Neural cell (in vitro differentiated cells): ENCODE measurements around the gene HM13. TPM values are rescaled to one million over a fixed set of nuclear protein-coding genes. Genes with fewer than 3 reads are reported as not detected.

Experiments used
- H2AFZ ChIP-seq: fragments of 200-600, 300-800 bp; sonication (generic), shearing (Covaris generic); 2 replicates; pipeline ENCODE4 v1.6.0; 2014; ENCODE audit warnings: low read depth, mild to moderate bottlenecking, antibody characterized with exemption, low read length, moderate library complexity
- H3F3A ChIP-seq: fragments of 200-600 bp; shearing (Covaris generic); 2 replicates; pipeline ENCODE4 v1.6.1; 2016; ENCODE audit warnings: mild to moderate bottlenecking, moderate library complexity, mixed read lengths, antibody characterized with exemption, low read length; ENCODE audit not compliant: insufficient read depth, poor library complexity, severe bottlenecking
- H3K27ac ChIP-seq: fragments of 200-600, 300-800 bp; sonication (generic), shearing (Covaris generic); 2 replicates; pipeline ENCODE4 v1.5.1; 2014; ENCODE audit warnings: mild to moderate bottlenecking, low read length, moderate library complexity
- H3K27me3 ChIP-seq: fragments of 300-800, 200-600 bp; sonication (generic), shearing (Covaris generic); 2 replicates; pipeline ENCODE4 v1.6.0; 2014; ENCODE audit warnings: mild to moderate bottlenecking, low read depth, low read length, moderate library complexity; ENCODE audit not compliant: insufficient read depth
- H3K36me3 ChIP-seq: fragments of 300-800, 200-600 bp; sonication (generic), shearing (Covaris generic); 2 replicates; pipeline ENCODE4 v1.5.1; 2014; ENCODE audit warnings: mild to moderate bottlenecking, antibody characterized with exemption, low read length, moderate library complexity; ENCODE audit not compliant: insufficient read depth
- H3K4me2 ChIP-seq: fragments of 300-800, 200-600 bp; sonication (generic), shearing (Covaris generic); 2 replicates; pipeline ENCODE4 v1.6.0; 2014; ENCODE audit warnings: mild to moderate bottlenecking, low read length
- H3K4me3 ChIP-seq: fragments of 300-800, 200-600 bp; sonication (generic), shearing (Covaris generic); 2 replicates; pipeline ENCODE4 v1.5.1; 2014; ENCODE audit warnings: mild to moderate bottlenecking, low read length, moderate library complexity
- H3K79me2 ChIP-seq: fragments of 200-600 bp; shearing (Covaris generic); replicated peaks from 2 replicates; pipeline ENCODE4 v1.6.0; 2014; ENCODE audit warnings: mild to moderate bottlenecking, low read length, moderate library complexity; ENCODE audit not compliant: insufficient read depth
- H3K9ac ChIP-seq: fragments of 300-800, 200-600 bp; sonication (generic), shearing (Covaris generic); 2 replicates; pipeline ENCODE4 v1.6.1; 2016; ENCODE audit warnings: mild to moderate bottlenecking, low read length, mixed read lengths
- H3K9me2 ChIP-seq: fragments of 200-600 bp; shearing (Covaris generic); 2 replicates; pipeline ENCODE4 v1.6.1; 2016; ENCODE audit warnings: mild to moderate bottlenecking, low read length, mixed read lengths; ENCODE audit not compliant: insufficient read depth
- H3K9me3 ChIP-seq: fragments of 200-600, 300-800 bp; sonication (generic), shearing (Covaris generic); 2 replicates; pipeline ENCODE4 v1.6.1; 2016; ENCODE audit warnings: mild to moderate bottlenecking, mixed run types, low read length, moderate library complexity, mixed read lengths
- H4K20me1 ChIP-seq: fragments of 200-600 bp; shearing (Covaris generic); 2 replicates; pipeline ENCODE4 v1.6.1; 2016; ENCODE audit warnings: mild to moderate bottlenecking, mixed run types; ENCODE audit not compliant: insufficient read depth
- EP300 ChIP-seq: fragments of 450-650 bp; conservative IDR thresholded peaks from 2 replicates; pipeline ENCODE4 v1.6.1; 2014; ENCODE audit warnings: antibody characterized with exemption, mild to moderate bottlenecking, moderate library complexity; ENCODE audit not compliant: poor library complexity, severe bottlenecking
- EZH2 ChIP-seq: fragments of 200-600, 300-800 bp; shearing (Covaris generic), sonication (generic); IDR thresholded peaks from 2 replicates; pipeline ENCODE4 v1.6.1; 2014; ENCODE audit warnings: antibody characterized with exemption, low read length, borderline replicate concordance, mild to moderate bottlenecking; ENCODE audit not compliant: insufficient read depth, poor library complexity, severe bottlenecking
- MXI1 ChIP-seq: fragments of 450-650 bp; conservative IDR thresholded peaks from 2 replicates; pipeline ENCODE4 v1.6.1; 2014; ENCODE audit warnings: antibody characterized with exemption, mild to moderate bottlenecking; ENCODE audit not compliant: poor library complexity, severe bottlenecking
- POLR2AphosphoS5 ChIP-seq: IDR thresholded peaks from 2 replicates; pipeline ENCODE4 v1.6.1; 2012
- RAD21 ChIP-seq: fragments of 450-650 bp; conservative IDR thresholded peaks from 2 replicates; pipeline ENCODE4 v1.6.1; 2014; ENCODE audit warnings: antibody characterized with exemption, mild to moderate bottlenecking, moderate library complexity
- SMC3 ChIP-seq: fragments of 450-650 bp; conservative IDR thresholded peaks from 2 replicates; pipeline ENCODE4 v1.6.1; 2014; ENCODE audit warnings: antibody characterized with exemption, mild to moderate bottlenecking, moderate library complexity; ENCODE audit not compliant: poor library complexity
- TAF1 ChIP-seq: IDR thresholded peaks from 2 replicates; pipeline ENCODE4 v1.6.1; 2012; ENCODE audit warnings: low read depth
- polyA plus RNA-seq: library from polyadenylated mRNA; depleted of rRNA; stranded (reverse); fragments of >200 nt; gene quantifications from 2 replicates; pipeline ENCODE4 v1.2.3, GENCODE V29; 2014
- TF ChIP-seq, protein P1 (sequence below): IDR thresholded peaks from 2 replicates; pipeline ENCODE4 v1.6.1; 2012; ENCODE audit warnings: borderline replicate concordance
- TF ChIP-seq, protein P2 (sequence below): fragments of 450-650 bp; IDR thresholded peaks from 2 replicates; pipeline ENCODE4 v1.5.1; 2014; ENCODE audit warnings: antibody characterized with exemption, mild to moderate bottlenecking, moderate library complexity; ENCODE audit not compliant: poor library complexity, severe bottlenecking

HM13 gene
- polyA plus RNA-seq, 1 donor from 2014 or later: 95.4 TPM

DNA sequence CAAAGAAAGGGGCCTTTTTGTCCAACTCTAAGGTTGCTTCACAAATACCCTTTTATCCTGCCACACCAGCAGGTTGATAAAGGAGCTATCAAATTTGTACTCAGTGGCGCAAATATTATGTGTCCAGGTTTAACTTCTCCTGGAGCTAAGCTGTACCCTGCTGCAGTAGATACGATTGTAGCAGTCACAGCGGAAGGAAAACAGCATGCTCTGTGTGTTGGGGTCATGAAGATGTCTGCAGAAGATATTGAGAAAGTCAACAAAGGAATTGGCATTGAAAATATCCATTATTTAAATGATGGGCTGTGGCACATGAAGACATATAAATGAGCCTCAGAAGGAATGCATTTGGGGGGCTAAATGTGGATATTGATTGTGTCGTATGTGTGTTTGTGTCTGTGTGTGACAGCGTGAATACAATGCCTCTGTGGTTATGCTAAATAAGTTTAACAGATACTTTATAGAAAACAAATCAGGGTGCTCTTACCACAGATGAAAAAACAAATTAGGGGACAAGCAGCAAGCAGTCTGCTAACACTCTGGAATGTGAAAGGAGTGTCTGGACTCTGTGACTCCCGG, 33.6 kb downstream of the HM13 start:
- Histone ChIP-seq H3K9me2 (no peaks in the 10 kb centered on the region), H2AFZ (peak overlapping the region; percentile 12), H4K20me1 (no peaks in the 10 kb centered on the region), H3K4me2 (peak overlapping the region; percentile 50), H3K36me3 (peaks cover 14% of the 10 kb centered on the region), H3K9ac (peak overlapping the region; percentile 84), H3F3A (no peaks in the 10 kb centered on the region), H3K9me3 (no peaks in the 10 kb centered on the region), H3K27me3 (no peaks in the 10 kb centered on the region), H3K79me2 (peaks cover 14% of the 10 kb centered on the region), H3K27ac (peak overlapping the region; percentile 95), H3K4me3 (peak overlapping the region; percentile 65)
- TF ChIP-seq SMC3 (no peak), RAD21 (no peak), TAF1 (no peak), POLR2AphosphoS5 (no peak), MXI1 (no peak), EZH2 (no peak), EP300 (no peak)
- TF ChIP-seq, protein P1, sequence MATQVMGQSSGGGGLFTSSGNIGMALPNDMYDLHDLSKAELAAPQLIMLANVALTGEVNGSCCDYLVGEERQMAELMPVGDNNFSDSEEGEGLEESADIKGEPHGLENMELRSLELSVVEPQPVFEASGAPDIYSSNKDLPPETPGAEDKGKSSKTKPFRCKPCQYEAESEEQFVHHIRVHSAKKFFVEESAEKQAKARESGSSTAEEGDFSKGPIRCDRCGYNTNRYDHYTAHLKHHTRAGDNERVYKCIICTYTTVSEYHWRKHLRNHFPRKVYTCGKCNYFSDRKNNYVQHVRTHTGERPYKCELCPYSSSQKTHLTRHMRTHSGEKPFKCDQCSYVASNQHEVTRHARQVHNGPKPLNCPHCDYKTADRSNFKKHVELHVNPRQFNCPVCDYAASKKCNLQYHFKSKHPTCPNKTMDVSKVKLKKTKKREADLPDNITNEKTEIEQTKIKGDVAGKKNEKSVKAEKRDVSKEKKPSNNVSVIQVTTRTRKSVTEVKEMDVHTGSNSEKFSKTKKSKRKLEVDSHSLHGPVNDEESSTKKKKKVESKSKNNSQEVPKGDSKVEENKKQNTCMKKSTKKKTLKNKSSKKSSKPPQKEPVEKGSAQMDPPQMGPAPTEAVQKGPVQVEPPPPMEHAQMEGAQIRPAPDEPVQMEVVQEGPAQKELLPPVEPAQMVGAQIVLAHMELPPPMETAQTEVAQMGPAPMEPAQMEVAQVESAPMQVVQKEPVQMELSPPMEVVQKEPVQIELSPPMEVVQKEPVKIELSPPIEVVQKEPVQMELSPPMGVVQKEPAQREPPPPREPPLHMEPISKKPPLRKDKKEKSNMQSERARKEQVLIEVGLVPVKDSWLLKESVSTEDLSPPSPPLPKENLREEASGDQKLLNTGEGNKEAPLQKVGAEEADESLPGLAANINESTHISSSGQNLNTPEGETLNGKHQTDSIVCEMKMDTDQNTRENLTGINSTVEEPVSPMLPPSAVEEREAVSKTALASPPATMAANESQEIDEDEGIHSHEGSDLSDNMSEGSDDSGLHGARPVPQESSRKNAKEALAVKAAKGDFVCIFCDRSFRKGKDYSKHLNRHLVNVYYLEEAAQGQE: no peak
- TF ChIP-seq, protein P2, sequence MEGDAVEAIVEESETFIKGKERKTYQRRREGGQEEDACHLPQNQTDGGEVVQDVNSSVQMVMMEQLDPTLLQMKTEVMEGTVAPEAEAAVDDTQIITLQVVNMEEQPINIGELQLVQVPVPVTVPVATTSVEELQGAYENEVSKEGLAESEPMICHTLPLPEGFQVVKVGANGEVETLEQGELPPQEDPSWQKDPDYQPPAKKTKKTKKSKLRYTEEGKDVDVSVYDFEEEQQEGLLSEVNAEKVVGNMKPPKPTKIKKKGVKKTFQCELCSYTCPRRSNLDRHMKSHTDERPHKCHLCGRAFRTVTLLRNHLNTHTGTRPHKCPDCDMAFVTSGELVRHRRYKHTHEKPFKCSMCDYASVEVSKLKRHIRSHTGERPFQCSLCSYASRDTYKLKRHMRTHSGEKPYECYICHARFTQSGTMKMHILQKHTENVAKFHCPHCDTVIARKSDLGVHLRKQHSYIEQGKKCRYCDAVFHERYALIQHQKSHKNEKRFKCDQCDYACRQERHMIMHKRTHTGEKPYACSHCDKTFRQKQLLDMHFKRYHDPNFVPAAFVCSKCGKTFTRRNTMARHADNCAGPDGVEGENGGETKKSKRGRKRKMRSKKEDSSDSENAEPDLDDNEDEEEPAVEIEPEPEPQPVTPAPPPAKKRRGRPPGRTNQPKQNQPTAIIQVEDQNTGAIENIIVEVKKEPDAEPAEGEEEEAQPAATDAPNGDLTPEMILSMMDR: no peak

DNA sequence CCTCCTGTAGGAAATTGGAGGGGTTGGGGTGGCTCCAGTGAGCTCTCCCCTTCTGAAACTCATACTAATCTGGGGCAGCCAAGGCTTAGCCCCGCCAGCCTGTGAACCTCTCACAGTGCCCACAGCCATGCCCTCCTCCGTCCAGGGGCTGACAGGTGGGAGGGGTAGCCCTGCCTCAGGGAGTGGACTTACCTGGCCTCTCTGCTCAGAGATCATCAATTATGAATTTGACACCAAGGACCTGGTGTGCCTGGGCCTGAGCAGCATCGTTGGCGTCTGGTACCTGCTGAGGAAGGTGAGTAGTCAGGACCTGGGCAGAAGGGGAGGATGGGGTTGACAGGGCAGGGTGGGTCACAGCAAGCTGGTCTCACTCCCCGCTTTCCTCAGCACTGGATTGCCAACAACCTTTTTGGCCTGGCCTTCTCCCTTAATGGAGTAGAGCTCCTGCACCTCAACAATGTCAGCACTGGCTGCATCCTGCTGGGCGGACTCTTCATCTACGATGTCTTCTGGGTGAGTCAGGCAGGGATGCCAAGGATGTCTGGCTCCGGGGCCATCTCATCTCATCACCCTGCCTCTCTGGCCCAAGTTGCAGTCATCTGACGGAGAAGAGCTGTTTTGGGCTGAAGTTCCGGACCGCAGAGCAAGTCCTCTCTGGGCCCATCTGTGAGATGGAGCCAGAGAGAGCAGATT, 34.7 kb downstream of the HM13 start:
- peak overlapping the region; percentile 65 for H3K4me3 ChIP-seq
- H3K36me3 ChIP-seq: peaks cover 14% of the 10 kb centered on the region
- no peak overlapping the region for H2AFZ ChIP-seq
- H3K27ac ChIP-seq: no peak overlapping the region
- H3K9me2 ChIP-seq: no peaks in the 10 kb centered on the region
- H3K27me3 ChIP-seq: no peaks in the 10 kb centered on the region
- no peaks in the 10 kb centered on the region for H4K20me1 ChIP-seq
- H3K4me2 ChIP-seq: no peak overlapping the region
- peak overlapping the region; percentile 84 for H3K9ac ChIP-seq
- peaks cover 14% of the 10 kb centered on the region for H3K79me2 ChIP-seq
- H3K9me3 ChIP-seq: no peaks in the 10 kb centered on the region
- TF ChIP-seq SMC3: no peak
- no peak for TF ChIP-seq RAD21
- TF ChIP-seq MXI1: no peak
- TF ChIP-seq, protein P1: no peak
- no peak for TF ChIP-seq EZH2
- TF ChIP-seq, protein P2: no peak
- no peak for TF ChIP-seq EP300
- no peak for TF ChIP-seq POLR2AphosphoS5
- TF ChIP-seq TAF1: no peak
- H3F3A ChIP-seq: no peaks in the 10 kb centered on the region
